Caco-2 (cell line): ENCODE results near the gene ANP32A. TPM values are rescaled to one million over a fixed set of nuclear protein-coding genes. Genes with fewer than 3 reads are reported as not detected.

Experiments
- BruUV-seq: library from RNA; stranded (reverse); fragments of 400-500 nt; replicated peaks from 2 replicates; lab custom pipeline; 2021; lab: Mats Ljungman, UMichigan
- CTCF ChIA-PET: fragments of 300-600 bp; sonication (Branson Sonifier 250); formaldehyde crosslinking; loops from one replicate; lab custom pipeline; 2022; ENCODE audit warnings: antibody characterized with exemption; lab: Charles Lee
- POLR2A ChIA-PET: fragments of 300-600 bp; sonication (Branson Sonifier 250); formaldehyde crosslinking; loops from one replicate; lab custom pipeline; 2022; ENCODE audit warnings: antibody characterized with exemption; lab: Charles Lee
- DNase-seq, 2 experiments: peaks; one replicate each; pipeline versions ENCODE4 v3.0.0 to v3.0.0-alpha.2; 2020 to 2022
- H3K27me3 ChIP-seq: replicated peaks from 2 replicates; pipeline ENCODE4 v1.6.0; 2011; ENCODE audit warnings: low read length; ENCODE audit not compliant: control insufficient read depth, insufficient read depth
- H3K36me3 ChIP-seq: 2 replicates; pipeline ENCODE4 v1.5.1; 2011; ENCODE audit warnings: low read length; ENCODE audit not compliant: control insufficient read depth, insufficient read depth
- H3K4me1 ChIP-seq: fragments of 250-450 bp; sonication (Bioruptor Pico); 2 replicates; pipeline ENCODE4 v1.5.1; 2020; ENCODE audit warnings: mild to moderate bottlenecking
- H3K4me3 ChIP-seq: 2 replicates; pipeline ENCODE4 v1.5.1; 2011; ENCODE audit warnings: low read depth, mild to moderate bottlenecking, control low read depth, low read length
- H3K9me3 ChIP-seq: fragments of 250-450 bp; sonication (Bioruptor Pico); 2 replicates; pipeline ENCODE4 v1.5.1; 2020; ENCODE audit warnings: mild to moderate bottlenecking, moderate library complexity
- H3K27ac Mint-ChIP-seq: one replicate; pipeline ENCODE4 v1.8.0; 2022; ENCODE audit warnings: mixed read lengths; ENCODE audit not compliant: unreplicated experiment
- H3K27me3 Mint-ChIP-seq: one replicate; pipeline ENCODE4 v1.8.0; 2022; ENCODE audit warnings: mixed read lengths; ENCODE audit not compliant: insufficient read depth, unreplicated experiment
- H3K36me3 Mint-ChIP-seq: one replicate; pipeline ENCODE4 v1.8.0; 2022; ENCODE audit warnings: mild to moderate bottlenecking, mixed read lengths; ENCODE audit not compliant: insufficient read depth, unreplicated experiment
- H3K4me1 Mint-ChIP-seq: one replicate; pipeline ENCODE4 v1.8.0; 2022; ENCODE audit warnings: low read depth, mixed read lengths; ENCODE audit not compliant: unreplicated experiment
- H3K4me3 Mint-ChIP-seq: one replicate; pipeline ENCODE4 v1.8.0; 2022; ENCODE audit warnings: mild to moderate bottlenecking, moderate library complexity, mixed read lengths; ENCODE audit not compliant: unreplicated experiment
- H3K9me3 Mint-ChIP-seq: one replicate; pipeline ENCODE4 v1.8.0; 2022; ENCODE audit warnings: mixed read lengths; ENCODE audit not compliant: unreplicated experiment
- intact Hi-C: fragments of 100-400 bp; cut with micrococcal nuclease; formaldehyde crosslinking; loops from one replicate; pipeline ENCODE4 v1.10.0; 2022; ENCODE audit not compliant: unreplicated experiment
- total RNA-seq: library from RNA; stranded (reverse); gene quantifications from 2 replicates; pipeline ENCODE4 v1.2.3, GENCODE V29; 2022
- TF ChIP-seq, protein P1 (sequence below), 2 experiments: fragments of 200-600 bp in 1 of 2; IDR thresholded peaks; 1 replicate in 1 of 2; 2 replicates in 1 of 2; pipeline versions ENCODE4 v1.5.1 to v1.8.0; 2011 to 2022; ENCODE audit warnings: antibody characterized with exemption in 1 of 2, control low read depth in 1 of 2, inconsistent platforms in 1 of 2, low read depth in 1 of 2, low read length in 1 of 2, mild to moderate bottlenecking in 1 of 2, moderate library complexity in 1 of 2; ENCODE audit not compliant: insufficient read depth in 1 of 2, severe bottlenecking in 1 of 2, unreplicated experiment in 1 of 2

ANP32A gene
- total RNA-seq, 1 experiment from 2014 or later, result 169 TPM

DNA sequence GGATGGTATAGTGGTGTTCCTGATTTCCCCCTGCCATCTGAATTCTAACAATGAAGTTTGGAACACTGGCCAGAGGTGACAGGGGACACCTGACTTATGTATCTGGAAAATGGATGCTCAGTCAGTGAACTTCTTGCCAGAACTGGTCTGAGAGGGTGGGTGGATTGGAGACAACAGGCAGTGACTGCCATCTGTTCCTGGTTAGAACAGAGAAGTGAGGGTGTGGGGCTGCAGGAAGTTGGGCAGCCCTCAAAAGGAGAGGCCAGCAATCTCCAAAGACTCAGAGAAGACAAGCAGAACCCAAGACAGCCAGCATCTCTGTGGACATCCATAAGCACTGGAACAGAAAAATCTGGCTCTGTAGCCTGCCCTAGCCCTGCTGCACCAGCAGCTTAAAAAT lies 50.5 kb downstream of the ANP32A start:
- no peak overlapping the region for H3K27ac Mint-ChIP-seq
- CTCF ChIA-PET, result no interaction called here

GRCh38 chr15:68769702-68770101 lies 51.0 kb downstream of the ANP32A start:
- CTCF ChIA-PET, result no interaction called here

More for the DNA sequence above, 50.5 kb downstream of the ANP32A start:
- H3K36me3 ChIP-seq, result no peaks in the 10 kb centered on the region
- no peak overlapping the region for H3K4me3 ChIP-seq
- H3K4me1 ChIP-seq, result no peaks in the 10 kb centered on the region
- TF ChIP-seq, protein P1, sequence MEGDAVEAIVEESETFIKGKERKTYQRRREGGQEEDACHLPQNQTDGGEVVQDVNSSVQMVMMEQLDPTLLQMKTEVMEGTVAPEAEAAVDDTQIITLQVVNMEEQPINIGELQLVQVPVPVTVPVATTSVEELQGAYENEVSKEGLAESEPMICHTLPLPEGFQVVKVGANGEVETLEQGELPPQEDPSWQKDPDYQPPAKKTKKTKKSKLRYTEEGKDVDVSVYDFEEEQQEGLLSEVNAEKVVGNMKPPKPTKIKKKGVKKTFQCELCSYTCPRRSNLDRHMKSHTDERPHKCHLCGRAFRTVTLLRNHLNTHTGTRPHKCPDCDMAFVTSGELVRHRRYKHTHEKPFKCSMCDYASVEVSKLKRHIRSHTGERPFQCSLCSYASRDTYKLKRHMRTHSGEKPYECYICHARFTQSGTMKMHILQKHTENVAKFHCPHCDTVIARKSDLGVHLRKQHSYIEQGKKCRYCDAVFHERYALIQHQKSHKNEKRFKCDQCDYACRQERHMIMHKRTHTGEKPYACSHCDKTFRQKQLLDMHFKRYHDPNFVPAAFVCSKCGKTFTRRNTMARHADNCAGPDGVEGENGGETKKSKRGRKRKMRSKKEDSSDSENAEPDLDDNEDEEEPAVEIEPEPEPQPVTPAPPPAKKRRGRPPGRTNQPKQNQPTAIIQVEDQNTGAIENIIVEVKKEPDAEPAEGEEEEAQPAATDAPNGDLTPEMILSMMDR (IDR thresholded peaks at IDR 0.05; ENCODE audit: insufficient read depth in 1 of 2, low read depth in 1 of 2, low read length in 1 of 2, severe bottlenecking in 1 of 2, unreplicated experiment in 1 of 2), result no peak
- POLR2A ChIA-PET, result no interaction called here
- H3K9me3 Mint-ChIP-seq, result no peaks in the 10 kb centered on the region
- H3K27me3 ChIP-seq, result no peaks in the 10 kb centered on the region
- DNase-seq, result no peak
- intact Hi-C loops, result no loop called here
- no peaks in the 10 kb centered on the region for H3K9me3 ChIP-seq
- H3K4me3 Mint-ChIP-seq, result no peak overlapping the region
- peaks cover 5% of the 10 kb centered on the region for H3K36me3 Mint-ChIP-seq
- BruUV-seq, result no TSS peak
- H3K27me3 Mint-ChIP-seq, result peaks cover 6% of the 10 kb centered on the region
- H3K4me1 Mint-ChIP-seq, result no peaks in the 10 kb centered on the region

GRCh38 chr15:68768321-68768720 lies 52.4 kb downstream of the ANP32A start:
- no TSS peak for BruUV-seq
- no peak overlapping the region for H3K27ac Mint-ChIP-seq
- DNase-seq, result no peak
- POLR2A ChIA-PET, result no interaction called here
- H3K27me3 ChIP-seq, result no peaks in the 10 kb centered on the region
- H3K4me1 Mint-ChIP-seq, result no peaks in the 10 kb centered on the region
- intact Hi-C loops, result no loop called here
- no peaks in the 10 kb centered on the region for H3K4me1 ChIP-seq
- peaks cover 8% of the 10 kb centered on the region for H3K27me3 Mint-ChIP-seq
- H3K9me3 ChIP-seq, result no peaks in the 10 kb centered on the region
- no peak overlapping the region for H3K4me3 Mint-ChIP-seq
- H3K4me3 ChIP-seq, result no peak overlapping the region
- TF ChIP-seq, protein P1 (IDR thresholded peaks at IDR 0.05; ENCODE audit: insufficient read depth in 1 of 2, low read depth in 1 of 2, low read length in 1 of 2, severe bottlenecking in 1 of 2, unreplicated experiment in 1 of 2), result no peak
- H3K9me3 Mint-ChIP-seq, result no peaks in the 10 kb centered on the region
- H3K36me3 Mint-ChIP-seq, result no peaks in the 10 kb centered on the region
- H3K36me3 ChIP-seq, result no peaks in the 10 kb centered on the region
- CTCF ChIA-PET, result no interaction called here

More at GRCh38 chr15:68769702-68770101, 51.0 kb downstream of the ANP32A start:
- H3K4me3 ChIP-seq, result no peak overlapping the region
- Mint-ChIP-seq H3K27ac (no peak overlapping the region), H3K4me3 (no peak overlapping the region), H3K9me3 (no peaks in the 10 kb centered on the region), H3K4me1 (no peaks in the 10 kb centered on the region), H3K27me3 (peaks cover 6% of the 10 kb centered on the region), H3K36me3 (peaks cover 5% of the 10 kb centered on the region)
- intact Hi-C loops, result no loop called here
- no peaks in the 10 kb centered on the region for H3K9me3 ChIP-seq
- BruUV-seq, result no TSS peak
- H3K27me3 ChIP-seq, result no peaks in the 10 kb centered on the region
- no peaks in the 10 kb centered on the region for H3K4me1 ChIP-seq
- no peaks in the 10 kb centered on the region for H3K36me3 ChIP-seq
- TF ChIP-seq, protein P1 (IDR thresholded peaks at IDR 0.05; ENCODE audit: insufficient read depth in 1 of 2, low read depth in 1 of 2, low read length in 1 of 2, severe bottlenecking in 1 of 2, unreplicated experiment in 1 of 2), result no peak
- POLR2A ChIA-PET, result no interaction called here
- DNase-seq, result no peak
